Esophagus squamous epithelium (tissue), 5 donors: ENCODE measurements around the gene PRKN. TPM values are rescaled to one million over a fixed set of nuclear protein-coding genes. Genes with fewer than 3 reads are reported as not detected.

Experiments
- DNase-seq: peaks from one replicate; lab custom pipeline; 2025; lab: John Stamatoyannopoulos, UW
- H3K27ac ChIP-seq, 4 donors: fragments of 200-600 bp; sonication (generic); one replicate each; pipeline ENCODE4 v1.5.1; 2016 to 2019; ENCODE audit warnings: mild to moderate bottlenecking in 1 of 4
- H3K27me3 ChIP-seq, 4 donors: fragments of 200-600 bp; sonication (generic); 1 replicate in 3 of 4; 2 replicates in 1 of 4; pipeline versions ENCODE4 v1.5.1 to v1.6.0; 2017 to 2021; ENCODE audit warnings: antibody characterized with exemption in 1 of 4
- H3K36me3 ChIP-seq, 3 donors: fragments of 200-600 bp; sonication (generic); one replicate each; pipeline ENCODE4 v1.5.1; 2016 to 2019
- H3K4me1 ChIP-seq, 3 donors: fragments of 200-600 bp; sonication (generic); one replicate each; pipeline ENCODE4 v1.5.1; 2017 to 2019
- H3K4me3 ChIP-seq, 4 donors: fragments of 200-600 bp; sonication (generic); 1 replicate in 3 of 4; 2 replicates in 1 of 4; pipeline ENCODE4 v1.5.1; 2016 to 2019; ENCODE audit warnings: mild to moderate bottlenecking in 2 of 4, moderate library complexity in 1 of 4
- H3K9me3 ChIP-seq, 3 donors: fragments of 200-600 bp; sonication (generic); one replicate each; pipeline ENCODE4 v1.5.1; 2016 to 2019
- POLR2A ChIP-seq, 4 donors: fragments of 450-650 bp; IDR thresholded peaks; one replicate each; pipeline ENCODE4 v1.6.1; 2017; ENCODE audit warnings: antibody characterized with exemption in 4 of 4, mild to moderate bottlenecking in 4 of 4, moderate library complexity in 3 of 4
- WGBS, 2 donors: methylation state at CpG; one replicate each; pipeline ENCODE4 v1.1.5; 2018; 5-methylcytosine and 5-hydroxymethylcytosine counted together
- intact Hi-C: fragments of 100-400 bp; cut with DNase I; formaldehyde crosslinking; loops from one replicate; pipeline ENCODE4 v1.15.0; 2022
- total RNA-seq, 4 donors: library from RNA; depleted of rRNA; stranded (reverse); fragments of >200 nt; gene quantifications; one replicate each; pipeline ENCODE4 v1.1.0, GENCODE V29; 2016
- TF ChIP-seq, protein P1 (sequence below), 6 experiments: fragments of 450-650 bp in 4 of 6; fragments of 200-600 bp in 2 of 6; sonication (generic) in 2 of 6; IDR thresholded peaks; one replicate each; pipeline ENCODE4 v1.5.1; 2016 to 2019; ENCODE audit warnings: antibody characterized with exemption in 6 of 6, mild to moderate bottlenecking in 4 of 6, moderate library complexity in 4 of 6
- donor health status: DM: yes; HTN: yes; CAD: no.

PRKN gene
- total RNA-seq, 4 donors from 2014 or later = 0.70 to 5.5 (median 2.2) TPM

DNA sequence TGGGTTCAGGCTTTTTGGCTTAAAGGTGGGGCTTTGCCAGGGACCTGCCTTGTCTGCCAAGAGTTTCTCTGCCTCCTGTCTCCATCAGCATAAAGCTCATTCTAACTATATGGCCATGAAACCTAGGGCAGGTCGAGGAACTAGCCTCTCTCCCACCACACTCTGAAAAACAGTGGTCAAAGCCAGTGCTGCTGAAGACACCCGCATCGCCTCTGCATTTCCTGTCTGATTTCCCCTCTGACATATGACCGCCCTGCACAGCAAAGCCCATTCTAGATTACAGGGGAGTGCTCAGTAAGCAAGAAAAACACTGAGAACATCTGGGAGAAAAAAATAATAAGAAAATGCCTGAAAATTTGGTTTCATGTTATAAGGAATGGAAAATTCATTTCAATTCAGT, 573.6 kb downstream of the PRKN start:
- intact Hi-C loops = no loop called here
- no peaks in the 10 kb centered on the region for H3K27me3 ChIP-seq
- H3K4me3 ChIP-seq = no peak overlapping the region
- WGBS, 2 donors = 71 to 74% methylated on average over 4 of the region's 4 CpGs
- DNase-seq = no peak
- H3K36me3 ChIP-seq = no peaks in the 10 kb centered on the region
- H3K9me3 ChIP-seq = no peaks in the 10 kb centered on the region
- H3K27ac ChIP-seq = no peak overlapping the region
- TF ChIP-seq, protein P1, sequence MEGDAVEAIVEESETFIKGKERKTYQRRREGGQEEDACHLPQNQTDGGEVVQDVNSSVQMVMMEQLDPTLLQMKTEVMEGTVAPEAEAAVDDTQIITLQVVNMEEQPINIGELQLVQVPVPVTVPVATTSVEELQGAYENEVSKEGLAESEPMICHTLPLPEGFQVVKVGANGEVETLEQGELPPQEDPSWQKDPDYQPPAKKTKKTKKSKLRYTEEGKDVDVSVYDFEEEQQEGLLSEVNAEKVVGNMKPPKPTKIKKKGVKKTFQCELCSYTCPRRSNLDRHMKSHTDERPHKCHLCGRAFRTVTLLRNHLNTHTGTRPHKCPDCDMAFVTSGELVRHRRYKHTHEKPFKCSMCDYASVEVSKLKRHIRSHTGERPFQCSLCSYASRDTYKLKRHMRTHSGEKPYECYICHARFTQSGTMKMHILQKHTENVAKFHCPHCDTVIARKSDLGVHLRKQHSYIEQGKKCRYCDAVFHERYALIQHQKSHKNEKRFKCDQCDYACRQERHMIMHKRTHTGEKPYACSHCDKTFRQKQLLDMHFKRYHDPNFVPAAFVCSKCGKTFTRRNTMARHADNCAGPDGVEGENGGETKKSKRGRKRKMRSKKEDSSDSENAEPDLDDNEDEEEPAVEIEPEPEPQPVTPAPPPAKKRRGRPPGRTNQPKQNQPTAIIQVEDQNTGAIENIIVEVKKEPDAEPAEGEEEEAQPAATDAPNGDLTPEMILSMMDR (IDR thresholded peaks at IDR 0.05) = no peak
- TF ChIP-seq POLR2A (IDR thresholded peaks at IDR 0.05) = no peak
- H3K4me1 ChIP-seq = no peaks in the 10 kb centered on the region

DNA sequence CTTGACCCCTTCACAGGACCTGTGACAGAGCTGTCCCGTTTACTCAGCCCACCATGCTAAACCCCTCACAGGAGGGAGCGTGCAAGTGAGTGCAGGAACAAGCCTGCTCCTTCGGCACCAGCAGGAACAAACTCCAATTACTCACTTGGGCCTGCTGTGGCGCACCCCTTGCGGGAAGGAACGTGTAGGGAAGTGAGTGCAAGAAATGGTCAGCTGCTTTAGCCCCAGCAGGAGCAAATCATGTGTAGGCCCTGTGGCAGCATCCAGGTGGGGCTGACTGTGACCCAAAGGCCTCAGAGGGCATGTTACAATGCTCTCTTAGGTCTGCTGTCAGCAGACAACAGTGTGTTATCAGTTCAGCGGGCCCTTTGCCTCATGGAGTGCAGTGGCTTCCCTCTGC, 574.4 kb downstream of the PRKN start:
- Histone ChIP-seq H3K36me3 (no peaks in the 10 kb centered on the region), H3K27me3 (no peaks in the 10 kb centered on the region), H3K27ac (no peak overlapping the region), H3K4me1 (no peaks in the 10 kb centered on the region), H3K9me3 (no peaks in the 10 kb centered on the region), H3K4me3 (no peak overlapping the region)
- TF ChIP-seq POLR2A (IDR thresholded peaks at IDR 0.05) = no peak
- WGBS, 2 donors = 67 to 70% methylated on average over 4 to 7 of the region's 7 CpGs
- intact Hi-C loops = no loop called here
- no peak for DNase-seq

DNA sequence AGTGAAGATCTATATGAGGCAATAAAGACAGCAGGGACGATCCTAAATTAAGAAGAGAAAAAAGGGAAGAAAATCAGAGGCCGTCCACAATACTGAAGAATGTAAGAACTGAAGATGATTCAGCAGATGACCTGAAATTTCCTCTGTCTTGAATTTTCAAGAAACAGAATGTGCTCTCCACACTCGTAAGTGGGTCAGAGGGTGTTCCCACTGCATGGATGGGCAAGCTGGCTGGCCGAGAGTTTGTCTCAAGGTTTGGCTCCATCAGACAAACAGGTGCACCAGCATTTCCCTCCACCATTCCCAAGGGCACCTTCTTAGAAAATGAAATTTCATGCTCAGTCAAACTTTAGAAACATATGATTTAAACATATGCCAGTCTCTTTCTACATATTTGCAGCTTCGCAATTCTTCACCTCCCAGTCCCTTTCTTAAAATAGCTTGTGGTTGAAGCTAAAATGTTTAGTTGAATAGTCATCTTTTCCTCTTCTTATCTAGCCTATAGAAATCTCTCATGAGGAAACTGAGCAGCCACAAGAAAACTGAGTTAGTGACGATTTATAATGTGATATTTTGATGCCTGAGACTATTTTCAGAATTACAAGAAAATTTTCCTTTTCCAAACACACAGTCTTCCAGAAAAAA, 576.4 kb downstream of the PRKN start:
- no peak overlapping the region for H3K4me3 ChIP-seq
- intact Hi-C loops = no loop called here
- H3K27me3 ChIP-seq = no peaks in the 10 kb centered on the region
- 57 to 64% methylated on average over 6 of the region's 6 CpGs for WGBS, 2 donors
- TF ChIP-seq POLR2A (IDR thresholded peaks at IDR 0.05) = no peak
- TF ChIP-seq, protein P1 (IDR thresholded peaks at IDR 0.05) = no peak
- no peak for DNase-seq
- H3K4me1 ChIP-seq = no peaks in the 10 kb centered on the region
- no peaks in the 10 kb centered on the region for H3K36me3 ChIP-seq
- no peak overlapping the region for H3K27ac ChIP-seq
- no peaks in the 10 kb centered on the region for H3K9me3 ChIP-seq

DNA sequence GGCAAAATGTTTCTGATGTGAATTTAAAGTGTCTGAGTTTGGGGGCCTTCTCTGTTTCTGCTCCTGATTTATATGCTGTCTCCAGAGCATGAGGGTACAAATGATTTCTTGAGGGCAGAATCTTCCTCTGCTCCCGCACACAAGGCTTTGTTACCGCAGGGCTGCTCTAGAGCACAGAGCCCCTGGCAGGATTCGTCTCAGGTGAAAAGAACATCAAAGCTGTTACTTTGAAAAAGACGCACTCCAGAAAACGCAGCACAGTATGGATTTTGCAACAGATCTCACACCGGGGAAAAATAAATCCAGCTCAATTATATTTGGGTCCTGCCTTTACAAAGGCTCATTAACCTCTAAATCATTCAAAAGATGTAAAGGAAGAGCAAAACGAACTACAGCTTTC, 577.3 kb downstream of the PRKN start:
- intact Hi-C loops = no loop called here
- H3K27ac ChIP-seq = no peak overlapping the region

DNA sequence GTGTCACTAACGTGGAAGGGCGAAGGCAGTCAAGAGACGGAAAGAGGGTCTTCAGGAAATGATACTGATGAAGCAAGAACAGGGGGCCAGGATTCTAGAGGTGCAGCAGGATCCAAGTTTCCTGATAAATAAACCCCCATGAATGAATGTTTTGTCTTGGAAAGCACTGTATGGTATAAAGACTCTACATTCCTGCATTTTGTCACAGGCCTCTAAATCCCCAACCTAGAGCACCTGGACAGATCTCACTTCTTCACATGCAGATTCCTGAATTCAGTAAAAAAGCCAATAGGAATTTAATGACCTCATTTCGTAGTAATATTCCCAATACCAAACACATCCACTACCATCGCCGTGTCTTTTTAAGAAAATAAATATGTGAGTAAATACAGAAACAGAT, 577.8 kb downstream of the PRKN start:
- intact Hi-C loops = no loop called here
- H3K36me3 ChIP-seq = no peaks in the 10 kb centered on the region
- no peak overlapping the region for H3K4me3 ChIP-seq
- no peaks in the 10 kb centered on the region for H3K9me3 ChIP-seq
- H3K27ac ChIP-seq = no peak overlapping the region
- H3K4me1 ChIP-seq = no peaks in the 10 kb centered on the region
- DNase-seq = no peak
- TF ChIP-seq POLR2A (IDR thresholded peaks at IDR 0.05) = no peak
- TF ChIP-seq, protein P1 (IDR thresholded peaks at IDR 0.05) = no peak
- 81 to 85% methylated on average over 6 of the region's 6 CpGs for WGBS, 2 donors
- no peaks in the 10 kb centered on the region for H3K27me3 ChIP-seq

More for the DNA sequence above, 577.3 kb downstream of the PRKN start:
- H3K36me3 ChIP-seq = no peaks in the 10 kb centered on the region
- WGBS, 2 donors = 75 to 78% methylated on average over 7 of the region's 7 CpGs
- no peak for DNase-seq
- no peak overlapping the region for H3K4me3 ChIP-seq
- no peaks in the 10 kb centered on the region for H3K27me3 ChIP-seq
- no peaks in the 10 kb centered on the region for H3K9me3 ChIP-seq
- H3K4me1 ChIP-seq = no peaks in the 10 kb centered on the region
- TF ChIP-seq POLR2A (IDR thresholded peaks at IDR 0.05) = no peak
- TF ChIP-seq, protein P1 (IDR thresholded peaks at IDR 0.05) = no peak
